ENCODE data around the gene ADAM8.

Gene ADAM8

GRCh38 chr10:133258818-133259601 lies 17.7 kb downstream of the ADAM8 start:
- DNase-seq, result peak; percentile 85
- peaks cover 60% of the 10 kb centered on the region for H3K4me1 Mint-ChIP-seq (ENCODE audit: low read depth)
- no peaks in the 10 kb centered on the region for H3K9me3 Mint-ChIP-seq
- H3K4me3 Mint-ChIP-seq, result peak overlapping the region; percentile 63
- H3K27me3 Mint-ChIP-seq, result no peaks in the 10 kb centered on the region
- peaks cover 16% of the 10 kb centered on the region for H3K36me3 Mint-ChIP-seq (ENCODE audit: low read depth)
- peak overlapping the region; percentile 97 for H3K27ac Mint-ChIP-seq

DNA sequence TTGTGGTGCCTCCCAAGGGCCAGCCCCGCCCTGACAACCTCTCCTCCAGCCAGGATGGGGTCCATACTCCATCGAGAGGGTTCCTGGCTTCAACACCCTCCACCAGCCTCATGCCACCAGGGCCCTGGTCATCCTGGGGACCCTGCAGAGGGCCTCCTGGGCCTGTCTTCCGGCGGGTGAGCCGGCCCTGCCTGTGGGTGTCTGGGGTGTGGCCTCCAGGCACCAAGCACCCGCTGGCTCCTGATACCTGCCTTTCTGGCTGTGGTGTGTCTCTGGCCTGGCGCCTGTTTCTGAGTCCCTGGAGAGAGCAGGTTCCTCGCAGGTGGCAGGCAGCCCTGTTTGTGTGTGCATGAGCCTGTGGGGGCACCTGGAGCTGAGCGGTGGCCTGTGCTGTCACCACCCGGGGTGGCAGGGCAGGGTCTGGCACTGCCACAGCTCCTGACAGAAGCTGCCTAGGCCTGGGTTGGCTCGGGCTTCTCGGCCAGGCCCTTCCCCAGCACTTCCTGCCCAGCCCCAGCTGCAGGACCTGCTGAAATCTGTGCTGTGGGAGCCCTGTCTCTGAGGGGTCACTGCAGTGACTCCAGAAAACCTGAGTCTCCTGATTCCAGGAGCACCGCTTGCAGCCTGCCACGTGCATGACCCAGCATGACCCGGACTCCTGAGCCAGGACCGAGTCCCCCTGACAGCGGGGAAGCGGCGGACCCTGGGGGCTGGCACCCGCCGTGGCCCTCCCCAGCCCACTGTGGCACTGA lies 18.4 kb downstream of the ADAM8 start:
- peak; percentile 71 for DNase-seq
- H3K4me1 Mint-ChIP-seq (ENCODE audit: low read depth), result peaks cover 54% of the 10 kb centered on the region
- H3K9me3 Mint-ChIP-seq, result no peaks in the 10 kb centered on the region
- H3K27me3 Mint-ChIP-seq, result no peaks in the 10 kb centered on the region
- peaks cover 9% of the 10 kb centered on the region for H3K36me3 Mint-ChIP-seq (ENCODE audit: low read depth)
- peak overlapping the region; percentile 88 for H3K27ac Mint-ChIP-seq
- H3K4me3 Mint-ChIP-seq, result peak overlapping the region; percentile 55

DNA sequence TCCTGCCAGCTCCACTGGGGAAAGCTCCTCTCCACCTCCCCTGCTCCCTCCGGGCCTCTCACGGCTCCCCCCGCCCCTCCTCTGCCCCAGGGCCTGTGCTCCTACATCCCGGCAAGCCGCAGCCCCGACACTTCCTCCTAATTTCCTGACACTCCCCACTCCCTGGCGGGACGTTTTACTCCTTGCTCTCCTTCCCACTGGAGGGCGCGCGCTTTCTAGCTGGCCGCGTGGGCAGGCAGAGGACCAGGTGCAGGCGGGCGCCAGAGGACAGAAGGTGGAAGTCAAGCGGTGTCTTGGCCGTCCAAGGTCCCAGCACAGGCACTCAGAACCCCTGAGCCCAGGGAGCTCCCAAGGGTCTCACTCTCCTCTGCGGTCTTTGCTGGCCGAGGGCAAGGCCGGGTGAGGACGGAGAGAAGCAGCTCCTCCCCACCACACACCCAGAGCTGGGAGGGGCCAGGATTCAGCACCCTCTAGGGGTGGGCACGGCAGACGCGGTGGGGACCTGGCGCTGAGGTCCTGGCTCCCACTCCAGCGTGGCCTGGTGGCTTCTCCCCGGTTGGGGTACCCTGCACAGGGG lies 19.1 kb downstream of the ADAM8 start:
- H3K4me1 Mint-ChIP-seq (ENCODE audit: low read depth), result peaks cover 47% of the 10 kb centered on the region
- no peak for DNase-seq
- H3K9me3 Mint-ChIP-seq, result no peaks in the 10 kb centered on the region
- peak overlapping the region; percentile 63 for H3K27ac Mint-ChIP-seq
- peaks cover 3% of the 10 kb centered on the region for H3K36me3 Mint-ChIP-seq (ENCODE audit: low read depth)
- no peaks in the 10 kb centered on the region for H3K27me3 Mint-ChIP-seq
- peak overlapping the region; percentile 55 for H3K4me3 Mint-ChIP-seq

DNA sequence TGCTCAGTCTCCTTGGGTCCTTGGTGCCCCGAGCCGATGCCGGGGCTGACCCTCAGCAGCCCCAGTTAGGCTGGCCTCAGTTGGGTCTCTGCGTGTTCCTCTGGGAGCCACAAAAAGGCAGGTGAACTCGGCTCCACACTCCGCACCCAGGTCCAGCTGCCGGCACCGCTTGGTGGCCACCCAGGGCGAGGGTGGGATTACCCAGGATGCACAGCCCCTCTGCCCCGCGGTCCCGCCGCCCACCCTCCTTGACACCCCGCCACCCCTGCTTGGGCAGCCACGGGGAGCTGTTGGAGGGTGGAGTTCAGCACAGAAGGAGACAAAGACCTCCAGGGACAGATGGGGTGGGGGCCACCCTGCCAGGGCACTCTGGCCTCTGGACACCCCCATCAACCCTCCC lies 21.3 kb downstream of the ADAM8 start:
- Mint-ChIP-seq H3K36me3 (ENCODE audit: low read depth) (no peaks in the 10 kb centered on the region), H3K27me3 (no peaks in the 10 kb centered on the region), H3K4me3 (no peak overlapping the region), H3K4me1 (ENCODE audit: low read depth) (peaks cover 32% of the 10 kb centered on the region), H3K9me3 (no peaks in the 10 kb centered on the region), H3K27ac (no peak overlapping the region)
- DNase-seq, result no peak

DNA sequence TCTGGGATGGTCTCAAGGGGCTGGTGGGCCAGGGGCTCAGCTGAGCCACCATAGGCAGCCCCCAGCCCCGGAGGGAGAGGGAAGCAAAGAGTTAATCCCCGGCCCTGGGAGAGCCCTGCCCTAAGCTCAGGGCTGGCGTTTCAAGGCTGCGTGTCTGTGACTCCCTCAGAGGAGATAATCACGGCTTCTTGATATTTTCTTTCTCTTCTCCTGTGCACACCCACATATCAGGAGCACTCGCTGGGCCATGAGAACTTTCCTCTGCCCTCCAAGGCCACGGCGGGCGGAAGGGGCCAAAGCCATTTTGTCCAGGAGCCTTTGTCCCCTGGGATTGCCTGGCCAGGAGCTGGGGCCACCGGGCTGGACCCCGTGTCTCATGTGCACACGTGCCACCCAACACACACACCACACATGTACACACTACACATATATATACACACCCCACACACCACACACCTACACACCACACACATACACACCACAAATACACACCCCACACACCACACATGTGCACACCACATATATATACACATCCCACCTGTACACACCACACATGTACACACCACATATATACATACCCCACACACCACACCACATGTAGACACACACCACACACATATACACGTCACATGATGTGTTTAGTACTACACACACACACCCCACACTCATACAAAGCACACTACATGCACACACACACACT lies 22.1 kb downstream of the ADAM8 start:
- no peak for DNase-seq
- Mint-ChIP-seq H3K36me3 (ENCODE audit: low read depth) (no peaks in the 10 kb centered on the region), H3K9me3 (no peaks in the 10 kb centered on the region), H3K27me3 (no peaks in the 10 kb centered on the region), H3K27ac (no peak overlapping the region), H3K4me1 (ENCODE audit: low read depth) (peaks cover 24% of the 10 kb centered on the region), H3K4me3 (no peak overlapping the region)

DNA sequence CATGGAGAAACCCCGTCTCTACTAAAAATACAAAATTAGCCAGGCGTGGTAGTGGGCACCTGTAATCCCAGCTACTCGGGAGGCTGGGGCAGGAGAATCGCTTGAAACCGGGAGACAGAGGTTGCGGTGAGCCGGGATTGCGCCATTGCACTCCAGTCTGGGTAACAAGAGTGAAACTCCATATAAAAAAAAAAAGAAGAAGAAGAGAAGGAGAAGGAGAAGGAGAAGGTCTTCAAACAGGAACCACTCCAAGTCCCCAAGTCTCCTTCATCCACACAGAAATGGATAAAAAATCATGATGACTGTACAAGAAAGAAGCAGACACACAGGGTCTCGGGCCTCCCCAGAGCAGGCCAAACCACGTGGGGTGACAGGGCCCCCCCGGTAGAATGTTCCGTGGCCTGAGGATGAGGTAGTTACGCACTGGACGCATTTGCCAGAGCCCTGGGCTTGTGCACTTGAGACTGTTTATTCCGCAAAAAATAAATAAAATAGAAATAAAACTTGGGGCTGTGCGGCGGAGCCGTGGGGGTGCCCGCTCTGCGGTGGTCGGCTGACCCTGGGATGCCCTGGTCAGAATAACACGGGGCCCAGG lies 23.2 kb downstream of the ADAM8 start:
- no peaks in the 10 kb centered on the region for H3K36me3 Mint-ChIP-seq (ENCODE audit: low read depth)
- no peak overlapping the region for H3K4me3 Mint-ChIP-seq
- no peaks in the 10 kb centered on the region for H3K27me3 Mint-ChIP-seq
- H3K27ac Mint-ChIP-seq, result no peak overlapping the region
- H3K4me1 Mint-ChIP-seq (ENCODE audit: low read depth), result peaks cover 16% of the 10 kb centered on the region
- no peaks in the 10 kb centered on the region for H3K9me3 Mint-ChIP-seq
- no peak for DNase-seq

DNA sequence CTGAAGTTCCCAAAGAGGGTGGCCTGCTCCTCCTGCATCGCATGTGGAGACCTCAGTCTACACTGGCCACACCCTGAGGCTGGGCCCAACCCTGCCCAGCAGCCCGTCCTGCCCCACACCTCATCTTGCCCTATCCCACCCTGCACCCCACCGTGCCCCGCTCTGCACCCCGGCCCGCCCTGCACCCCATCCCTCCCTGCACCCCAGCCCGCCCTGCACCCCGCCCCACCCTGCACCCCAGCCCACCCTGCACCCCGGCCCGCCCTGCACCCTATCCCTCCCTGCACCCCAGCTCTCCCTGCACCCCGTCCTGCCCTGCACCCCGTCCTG lies 24.5 kb downstream of the ADAM8 start:
- no peak overlapping the region for H3K27ac Mint-ChIP-seq
- peaks cover 4% of the 10 kb centered on the region for H3K4me1 Mint-ChIP-seq (ENCODE audit: low read depth)
- DNase-seq, result no peak
- H3K4me3 Mint-ChIP-seq, result no peak overlapping the region
- H3K27me3 Mint-ChIP-seq, result no peaks in the 10 kb centered on the region
- H3K9me3 Mint-ChIP-seq, result no peaks in the 10 kb centered on the region
- no peaks in the 10 kb centered on the region for H3K36me3 Mint-ChIP-seq (ENCODE audit: low read depth)

- Mint-ChIP-seq H3K27ac (no peak overlapping the region), H3K36me3 (ENCODE audit: low read depth) (no peaks in the 10 kb centered on the region), H3K4me3 (no peak overlapping the region), H3K27me3 (no peaks in the 10 kb centered on the region), H3K9me3 (no peaks in the 10 kb centered on the region), H3K4me1 (ENCODE audit: low read depth) (no peaks in the 10 kb centered on the region)
- DNase-seq, result no peak
Measured at GRCh38 chr10:133251388-133252222, 25.1 kb downstream of the ADAM8 start.

DNA sequence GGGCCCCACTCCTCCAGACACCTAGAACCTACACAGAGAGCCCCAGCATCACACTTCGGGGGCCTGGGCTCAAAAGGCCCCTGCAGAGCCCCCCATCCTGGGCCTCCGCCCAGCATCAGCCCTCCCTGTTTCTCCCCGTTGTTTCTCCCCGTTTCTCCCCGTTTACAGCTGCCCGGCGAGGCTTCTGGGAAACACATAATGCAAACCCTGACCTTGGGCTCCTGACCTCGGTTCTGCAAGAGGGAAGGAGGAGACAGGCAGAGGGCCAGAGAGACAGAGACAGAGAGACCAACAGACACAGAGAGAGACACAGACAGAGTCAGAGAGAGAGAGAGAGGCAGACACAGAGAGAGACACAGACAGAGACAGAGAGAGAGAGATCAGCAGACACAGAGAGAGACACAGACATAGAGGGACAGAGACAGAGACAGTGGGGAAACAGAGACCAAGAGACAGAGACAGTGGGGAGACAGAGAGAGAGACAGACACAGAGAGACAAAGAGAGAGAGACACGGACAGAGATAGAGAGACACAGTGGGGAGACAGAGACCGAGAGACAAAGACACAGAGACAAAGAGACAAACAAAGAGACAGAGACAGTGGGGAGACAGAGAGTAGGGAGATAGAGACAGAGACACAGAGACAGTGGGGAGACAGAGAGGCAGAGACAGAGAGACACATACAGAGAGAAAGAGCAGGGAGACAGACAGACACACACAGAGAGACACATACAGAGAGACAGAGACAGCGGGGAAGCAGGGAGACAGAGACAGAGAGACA lies 26.5 kb downstream of the ADAM8 start:
- no peaks in the 10 kb centered on the region for H3K4me1 Mint-ChIP-seq (ENCODE audit: low read depth)
- H3K4me3 Mint-ChIP-seq, result no peak overlapping the region
- no peaks in the 10 kb centered on the region for H3K36me3 Mint-ChIP-seq (ENCODE audit: low read depth)
- H3K27ac Mint-ChIP-seq, result no peak overlapping the region
- no peaks in the 10 kb centered on the region for H3K9me3 Mint-ChIP-seq
- no peaks in the 10 kb centered on the region for H3K27me3 Mint-ChIP-seq
- no peak for DNase-seq

DNA sequence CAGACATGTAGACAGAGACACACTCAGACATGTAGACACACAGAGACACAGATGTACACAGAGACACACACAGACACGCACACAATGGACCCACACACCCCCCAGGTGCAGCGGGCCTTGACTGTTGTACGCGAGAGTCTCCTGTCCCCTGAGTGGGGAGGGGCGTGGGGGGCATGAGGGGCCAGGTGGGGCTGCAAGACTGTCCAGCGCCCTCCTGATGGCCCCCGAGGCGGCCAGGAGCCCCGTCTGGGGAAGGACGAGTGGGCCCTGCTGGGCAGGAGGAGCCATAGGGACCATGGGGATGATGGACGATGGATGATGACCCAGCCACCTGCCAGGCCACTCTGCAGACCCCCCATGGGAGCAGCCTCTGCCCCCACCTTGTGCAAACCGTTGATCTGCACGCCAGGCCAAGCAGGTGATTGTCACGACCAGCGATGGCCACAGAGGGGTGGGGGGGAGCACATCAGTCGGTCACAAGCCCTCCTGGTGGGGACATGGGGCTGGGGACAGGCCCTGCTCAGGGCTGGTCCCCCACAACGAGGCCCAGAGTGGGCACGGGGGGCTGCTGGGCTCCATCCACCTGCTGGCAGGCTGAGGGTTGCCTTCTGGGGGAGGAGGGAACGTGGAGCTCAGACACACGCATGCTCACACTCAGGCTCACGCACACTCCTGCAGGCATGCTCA lies 27.4 kb downstream of the ADAM8 start:
- H3K4me1 Mint-ChIP-seq (ENCODE audit: low read depth), result no peaks in the 10 kb centered on the region
- H3K27ac Mint-ChIP-seq, result no peak overlapping the region
- H3K4me3 Mint-ChIP-seq, result no peak overlapping the region
- no peaks in the 10 kb centered on the region for H3K9me3 Mint-ChIP-seq
- H3K27me3 Mint-ChIP-seq, result peaks cover 2% of the 10 kb centered on the region
- H3K36me3 Mint-ChIP-seq (ENCODE audit: low read depth), result no peaks in the 10 kb centered on the region
- no peak for DNase-seq

DNA sequence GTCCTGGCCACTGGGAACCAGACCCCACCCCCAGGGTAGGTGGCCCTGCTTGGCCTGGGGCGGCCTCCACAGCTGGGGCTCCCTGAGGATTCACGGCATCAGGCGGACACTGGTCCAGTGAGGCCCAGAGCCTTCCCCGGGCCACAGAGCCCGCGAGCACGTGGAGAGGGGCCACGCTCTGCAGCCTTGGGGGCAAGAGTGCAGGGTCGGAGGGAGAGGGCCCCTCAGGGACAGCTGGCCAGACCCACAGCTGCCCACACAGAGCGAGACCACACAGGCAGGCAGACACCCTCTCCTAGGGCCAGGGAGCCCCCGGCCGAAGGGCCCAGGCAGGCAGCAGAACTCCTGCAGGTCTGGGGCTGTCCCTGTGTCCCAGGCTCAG lies 28.3 kb downstream of the ADAM8 start:
- peaks cover 2% of the 10 kb centered on the region for H3K27me3 Mint-ChIP-seq

DNA sequence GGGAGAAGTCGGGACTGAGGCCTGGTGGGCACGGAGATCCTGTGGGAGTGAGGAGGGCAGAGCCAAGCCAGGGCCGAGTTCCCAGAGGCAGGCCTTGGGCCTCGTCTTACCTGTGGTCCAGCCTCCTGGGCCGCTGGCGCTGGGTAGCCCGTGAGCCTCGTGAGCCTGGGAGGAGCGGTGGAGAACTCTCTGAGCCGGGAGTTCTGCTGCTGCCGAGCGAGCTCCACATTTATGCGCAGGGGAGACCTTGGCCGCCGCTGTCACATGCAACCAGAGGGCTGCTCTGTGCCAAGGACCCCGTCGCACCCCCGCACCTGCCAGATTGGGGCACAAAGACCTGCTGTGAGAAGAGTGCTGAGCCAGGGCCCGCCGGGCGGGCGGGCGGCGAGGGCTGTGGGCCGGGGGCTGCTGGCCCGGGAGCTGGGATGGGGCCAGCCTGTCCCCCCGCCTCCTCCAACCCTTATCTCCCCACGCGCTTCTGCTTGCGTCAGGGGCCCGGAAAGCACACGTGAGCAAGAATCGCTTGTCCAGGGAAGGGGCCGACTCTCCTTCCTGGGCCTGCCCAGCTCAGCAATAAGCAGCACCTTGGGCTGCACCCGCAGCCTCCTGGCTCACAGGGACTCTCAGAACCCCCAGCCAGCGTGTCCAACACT lies 28.9 kb downstream of the ADAM8 start:
- no peak for DNase-seq
- H3K27ac Mint-ChIP-seq, result no peak overlapping the region
- peaks cover 7% of the 10 kb centered on the region for H3K27me3 Mint-ChIP-seq
- no peak overlapping the region for H3K4me3 Mint-ChIP-seq
- H3K4me1 Mint-ChIP-seq (ENCODE audit: low read depth), result no peaks in the 10 kb centered on the region
- H3K9me3 Mint-ChIP-seq, result no peaks in the 10 kb centered on the region
- no peaks in the 10 kb centered on the region for H3K36me3 Mint-ChIP-seq (ENCODE audit: low read depth)

More for the DNA sequence above, 28.3 kb downstream of the ADAM8 start:
- H3K9me3 Mint-ChIP-seq, result no peaks in the 10 kb centered on the region
- no peaks in the 10 kb centered on the region for H3K4me1 Mint-ChIP-seq (ENCODE audit: low read depth)
- no peak overlapping the region for H3K4me3 Mint-ChIP-seq
- no peak overlapping the region for H3K27ac Mint-ChIP-seq
- no peaks in the 10 kb centered on the region for H3K36me3 Mint-ChIP-seq (ENCODE audit: low read depth)
- no peak for DNase-seq
